IMR-90 (cell line): Measurements from ENCODE around the gene FMN1. TPM values are rescaled to one million over a fixed set of nuclear protein-coding genes. Genes with fewer than 3 reads are reported as not detected.

Experiments
- ATAC-seq: fragments of 200-7000 bp; cut with Tn5 transposase; 2 replicates; pipeline ENCODE4 v1.9.1; 2020; ENCODE audit warnings: low read depth, mild to moderate bottlenecking, moderate library complexity
- BruUV-seq: library from RNA; stranded (reverse); fragments of 400-500 nt; replicated peaks from 2 replicates; lab custom pipeline; 2021; lab: Mats Ljungman, UMichigan
- CTCF ChIA-PET: fragments of 300-600 bp; formaldehyde crosslinking; extraction: SDS; loops from one replicate; lab custom pipeline; 2021; ENCODE audit warnings: antibody characterized with exemption; lab: Yijun Ruan, JAX
- POLR2A ChIA-PET: fragments of 300-600 bp; sonication (Branson Sonifier 250); formaldehyde crosslinking; loops from one replicate; lab custom pipeline; 2022; ENCODE audit warnings: antibody characterized with exemption; ENCODE audit not compliant: unreplicated experiment; lab: Charles Lee
- DNase-seq: peaks from one replicate; pipeline ENCODE4 v3.0.0; 2013
- H2AFZ ChIP-seq: replicated peaks from 2 replicates; pipeline ENCODE3; 2013; ENCODE audit warnings: low read length, mild to moderate bottlenecking; ENCODE audit not compliant: poor library complexity
- H2AK5ac ChIP-seq: 2 replicates; pipeline ENCODE4 v1.6.1; 2013; ENCODE audit warnings: low read depth, low read length, inconsistent platforms
- H2AK9ac ChIP-seq: replicated peaks from 2 replicates; pipeline ENCODE3; 2013; ENCODE audit warnings: mild to moderate bottlenecking, low read depth, low read length, moderate library complexity; ENCODE audit not compliant: poor library complexity
- H2BK120ac ChIP-seq: 2 replicates; pipeline ENCODE4 v1.6.1; 2013; ENCODE audit warnings: low read depth, low read length, inconsistent platforms
- H2BK15ac ChIP-seq: 3 replicates; pipeline ENCODE4 v1.6.1; 2013; ENCODE audit warnings: low read depth, low read length, inconsistent platforms
- H2BK20ac ChIP-seq: 2 replicates; pipeline ENCODE4 v1.6.1; 2013; ENCODE audit warnings: low read depth, mild to moderate bottlenecking, inconsistent platforms, low read length, moderate library complexity
- H2BK5ac ChIP-seq: 2 replicates; pipeline ENCODE4 v1.6.1; 2013; ENCODE audit warnings: mild to moderate bottlenecking, low read depth, low read length, inconsistent platforms; ENCODE audit not compliant: poor library complexity, severe bottlenecking
- H3K14ac ChIP-seq: replicated peaks from 2 replicates; pipeline ENCODE4 v1.6.1; 2013; ENCODE audit warnings: low read depth, low read length, inconsistent platforms
- H3K18ac ChIP-seq: 2 replicates; pipeline ENCODE4 v1.6.1; 2013; ENCODE audit warnings: low read depth, low read length, control low read depth
- H3K23ac ChIP-seq: 2 replicates; pipeline ENCODE4 v1.6.1; 2013; ENCODE audit warnings: low read depth, low read length, inconsistent platforms
- H3K27ac ChIP-seq: 2 replicates; pipeline ENCODE4 v1.5.1; 2013; ENCODE audit warnings: mild to moderate bottlenecking, control low read depth, low read length; ENCODE audit not compliant: insufficient read depth
- H3K27me3 ChIP-seq: 2 replicates; pipeline ENCODE4 v1.6.1; 2013; ENCODE audit warnings: low read length; ENCODE audit not compliant: control insufficient read depth, insufficient read depth
- H3K36me3 ChIP-seq: 2 replicates; pipeline ENCODE4 v1.6.1; 2013; ENCODE audit warnings: low read length, mixed read lengths; ENCODE audit not compliant: control insufficient read depth, insufficient read depth
- H3K4ac ChIP-seq: 2 replicates; pipeline ENCODE4 v1.6.1; 2013; ENCODE audit warnings: low read depth, low read length, inconsistent platforms
- H3K4me1 ChIP-seq: 2 replicates; pipeline ENCODE4 v1.6.1; 2013; ENCODE audit warnings: low read length, mixed read lengths; ENCODE audit not compliant: control insufficient read depth, insufficient read depth
- H3K4me2 ChIP-seq: 2 replicates; pipeline ENCODE4 v1.6.1; 2013; ENCODE audit warnings: low read depth, mild to moderate bottlenecking, control low read depth, low read length, moderate library complexity
- H3K4me3 ChIP-seq: 2 replicates; pipeline ENCODE4 v1.5.1; 2013; ENCODE audit warnings: low read depth, mild to moderate bottlenecking, control low read depth, low read length, moderate library complexity; ENCODE audit not compliant: insufficient read depth
- H3K56ac ChIP-seq: 2 replicates; pipeline ENCODE4 v1.6.1; 2013; ENCODE audit warnings: low read length, inconsistent platforms; ENCODE audit not compliant: insufficient read depth; ENCODE audit errors: extremely low read depth
- H3K79me1 ChIP-seq, 2 experiments: 2 replicates each; pipeline ENCODE4 v1.6.1; 2013; ENCODE audit warnings: low read length in 2 of 2, inconsistent platforms in 1 of 2, low read depth in 1 of 2
- H3K9ac ChIP-seq: 2 replicates; pipeline ENCODE4 v1.6.1; 2013; ENCODE audit warnings: low read depth, low read length, control low read depth
- H3K9me1 ChIP-seq: 2 replicates; pipeline ENCODE4 v1.6.1; 2013; ENCODE audit warnings: low read length, inconsistent platforms; ENCODE audit not compliant: insufficient read depth
- H3K9me3 ChIP-seq: 2 replicates; pipeline ENCODE4 v1.6.1; 2013; ENCODE audit warnings: low read length; ENCODE audit not compliant: control insufficient read depth, insufficient read depth
- H4K20me1 ChIP-seq: 2 replicates; pipeline ENCODE4 v1.6.1; 2013; ENCODE audit warnings: low read length, inconsistent platforms; ENCODE audit not compliant: insufficient read depth
- H4K5ac ChIP-seq: 2 replicates; pipeline ENCODE4 v1.6.1; 2013; ENCODE audit warnings: mild to moderate bottlenecking, low read depth, low read length, control low read depth
- H4K8ac ChIP-seq, 2 experiments: 2 replicates each; pipeline ENCODE4 v1.6.1; 2013; ENCODE audit warnings: low read depth in 2 of 2, low read length in 2 of 2, control low read depth in 1 of 2, inconsistent platforms in 1 of 2
- H4K91ac ChIP-seq: 2 replicates; pipeline ENCODE4 v1.6.1; 2013; ENCODE audit warnings: low read depth, low read length, inconsistent platforms; ENCODE audit not compliant: insufficient read depth
- BHLHE40 ChIP-seq: fragments of 150-350 bp; IDR thresholded peaks from 2 replicates; pipeline ENCODE4 v1.6.1; 2016; ENCODE audit warnings: mild to moderate bottlenecking, low read depth, low read length
- CHD1 ChIP-seq: IDR thresholded peaks from 2 replicates; pipeline ENCODE4 v1.6.1; 2012; ENCODE audit warnings: low read depth, low read length, improper control_type of control experiment
- ELK1 ChIP-seq: fragments of 150-350 bp; IDR thresholded peaks from 2 replicates; pipeline ENCODE4 v1.6.1; 2016; ENCODE audit warnings: low read depth, mild to moderate bottlenecking, low read length, moderate library complexity, borderline replicate concordance
- FOS ChIP-seq: fragments of 150-350 bp; IDR thresholded peaks from 2 replicates; pipeline ENCODE4 v1.6.1; 2016; ENCODE audit warnings: low read depth, low read length
- MAFK ChIP-seq: IDR thresholded peaks from 2 replicates; pipeline ENCODE4 v1.6.1; 2012; ENCODE audit warnings: low read depth, low read length, improper control_type of control experiment
- MAZ ChIP-seq: IDR thresholded peaks from 2 replicates; pipeline ENCODE4 v1.6.1; 2012; ENCODE audit warnings: low read depth, mild to moderate bottlenecking, low read length, improper control_type of control experiment, moderate library complexity, borderline replicate concordance
- MXI1 ChIP-seq: IDR thresholded peaks from 2 replicates; pipeline ENCODE4 v1.6.1; 2012; ENCODE audit warnings: low read depth, mild to moderate bottlenecking, low read length, moderate library complexity, borderline replicate concordance
- POLR2A ChIP-seq: IDR thresholded peaks from 2 replicates; pipeline ENCODE4 v1.6.1; 2012; ENCODE audit warnings: mild to moderate bottlenecking, low read depth, low read length
- RCOR1 ChIP-seq: IDR thresholded peaks from 2 replicates; pipeline ENCODE4 v1.6.1; 2012; ENCODE audit warnings: mild to moderate bottlenecking, low read length, improper control_type of control experiment; ENCODE audit not compliant: insufficient replicate concordance
- RFX5 ChIP-seq: IDR thresholded peaks from 2 replicates; pipeline ENCODE4 v1.8.0; 2012; ENCODE audit warnings: low read depth, mild to moderate bottlenecking, low read length, moderate library complexity
- SMC3 ChIP-seq: fragments of 150-350 bp; IDR thresholded peaks from 2 replicates; pipeline ENCODE4 v1.6.1; 2016; ENCODE audit warnings: low read depth, mild to moderate bottlenecking, antibody characterized with exemption, low read length, moderate library complexity
- USF2 ChIP-seq: fragments of 150-350 bp; IDR thresholded peaks from 2 replicates; pipeline ENCODE4 v1.6.1; 2017; ENCODE audit warnings: mild to moderate bottlenecking, antibody characterized with exemption, low read length, low read depth
- WGBS, 2 experiments: methylation state at CpG; one replicate each; pipeline versions ENCODE4 v1.1.5 to v1.1.7; 2013; ENCODE audit warnings: missing lambda C conversion rate in 2 of 2; ENCODE audit not compliant: insufficient read length in 1 of 2; ENCODE audit errors: extremely low coverage in 2 of 2; 5-methylcytosine and 5-hydroxymethylcytosine counted together
- dilution Hi-C: fragments of 300-500 bp; cut with HindIII; formaldehyde crosslinking; loops from one replicate; pipeline ENCODE4 v1.14.3; 2018; ENCODE audit warnings: low sequenced_read_pairs; ENCODE audit not compliant: unreplicated experiment
- in situ Hi-C: fragments of 300-500 bp; cut with MboI; formaldehyde crosslinking; loops from 3 replicates; pipeline ENCODE4 v1.14.3; 2019; ENCODE audit warnings: low sequenced_read_pairs, inconsistent platforms, mixed read lengths
- intact Hi-C: fragments of 100-400 bp; cut with micrococcal nuclease; formaldehyde crosslinking; loops from 2 replicates; pipeline ENCODE4 v1.10.0; 2022
- polyA plus RNA-seq, 3 experiments: library from polyadenylated mRNA; depleted of rRNA; stranded (reverse); fragments of >200 nt; gene quantifications; 2 replicates each; pipeline ENCODE4 v1.2.3, GENCODE V29; 2012; ENCODE audit warnings: low replicate concordance in 1 of 3
- total RNA-seq: library from RNA; depleted of rRNA; stranded (reverse); fragments of >200 nt; gene quantifications from 2 replicates; pipeline ENCODE4 v1.2.3, GENCODE V29; 2012
- TF ChIP-seq, protein P1 (sequence below): conservative IDR thresholded peaks from 2 replicates; pipeline ENCODE4 v1.5.1; 2012; ENCODE audit warnings: mild to moderate bottlenecking, low read depth, low read length, improper control_type of control experiment

The FMN1 gene
- total and polyA plus RNA-seq, 2 of the 4 experiments (the other 2 are of a cell fraction), result 7.3 to 17.6 TPM

- no peak for TF ChIP-seq RCOR1
- TF ChIP-seq MXI1, result 0 out of 2 replicates have a peak, but pooled peaks have one; percentile 21
- TF ChIP-seq POLR2A, result no peak
Measured at GRCh38 chr15:33013827-33014445, 180.6 kb downstream of the FMN1 start (continued).

DNA sequence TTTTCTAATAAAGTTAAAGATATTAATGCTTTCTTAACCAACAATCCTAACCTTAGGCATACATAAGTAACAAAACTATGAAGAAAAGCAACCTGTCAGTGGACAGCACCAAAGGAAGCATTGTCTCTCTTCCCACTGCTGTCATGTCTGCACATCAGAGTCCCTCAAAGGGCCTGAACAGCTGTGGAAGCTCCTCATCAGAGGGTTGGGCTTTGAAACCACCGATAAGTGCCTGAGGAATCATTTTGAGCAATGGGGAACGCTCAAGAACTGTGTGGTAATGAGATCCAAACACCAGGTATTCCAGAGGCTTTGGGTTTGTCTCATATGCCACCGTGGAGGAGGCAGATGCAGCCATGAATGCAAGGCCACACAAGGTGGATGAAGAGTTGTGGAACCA is 182.5 kb downstream of the FMN1 start:
- Histone ChIP-seq H3K79me1 (peaks cover 13 to 63% of the 10 kb centered on the region in 2 experiments; a peak in 3 of 4 replicates), H3K4me1 (peaks cover 13% of the 10 kb centered on the region), H4K5ac (no peak overlapping the region), H3K23ac (no peak overlapping the region), H3K18ac (no peak overlapping the region), H3K9ac (no peak overlapping the region), H2AFZ (no peak overlapping the region), H3K9me3 (no peaks in the 10 kb centered on the region), H3K4me2 (no peak overlapping the region), H4K8ac (no peak overlapping the region), H2AK5ac (no peak overlapping the region; the same call in 1 of the 2 replicates), H4K91ac (no peak overlapping the region), H2BK20ac (no peak overlapping the region), H3K56ac (no peak overlapping the region), H3K27ac (no peak overlapping the region), H2BK15ac (no peak overlapping the region), H3K9me1 (peaks cover 11% of the 10 kb centered on the region; the same call in 1 of the 2 replicates), H3K27me3 (no peaks in the 10 kb centered on the region), H4K20me1 (peaks cover 31% of the 10 kb centered on the region; the same call in 1 of the 2 replicates), H2BK120ac (no peak overlapping the region), H2BK5ac (no peak overlapping the region), H3K14ac (0 out of 2 replicates have a peak overlapping the region, but pooled peaks have one; percentile 44), H3K4ac (no peak overlapping the region; the same call in 1 of the 2 replicates), H3K4me3 (no peak overlapping the region), H2AK9ac (no peak overlapping the region), H3K36me3 (no peaks in the 10 kb centered on the region; the same call in 1 of the 2 replicates)
- BruUV-seq, result no TSS peak
- DNase-seq, result no peak
- intact Hi-C loops (no loop called here), dilution Hi-C loops (no loop called here), in situ Hi-C loops (no loop called here)
- ChIA-PET POLR2A (no interaction called here), CTCF (no interaction called here)
- WGBS, 2 experiments, result no CpG with 5 or more reads among the region's 3 CpGs
- ATAC-seq, result no peak
- TF ChIP-seq SMC3 (no peak), USF2 (no peak), MXI1 (no peak), MAZ (no peak), RCOR1 (no peak), BHLHE40 (no peak), FOS (no peak), ELK1 (no peak), MAFK (no peak), RFX5 (no peak), CHD1 (no peak)
- TF ChIP-seq, protein P1, sequence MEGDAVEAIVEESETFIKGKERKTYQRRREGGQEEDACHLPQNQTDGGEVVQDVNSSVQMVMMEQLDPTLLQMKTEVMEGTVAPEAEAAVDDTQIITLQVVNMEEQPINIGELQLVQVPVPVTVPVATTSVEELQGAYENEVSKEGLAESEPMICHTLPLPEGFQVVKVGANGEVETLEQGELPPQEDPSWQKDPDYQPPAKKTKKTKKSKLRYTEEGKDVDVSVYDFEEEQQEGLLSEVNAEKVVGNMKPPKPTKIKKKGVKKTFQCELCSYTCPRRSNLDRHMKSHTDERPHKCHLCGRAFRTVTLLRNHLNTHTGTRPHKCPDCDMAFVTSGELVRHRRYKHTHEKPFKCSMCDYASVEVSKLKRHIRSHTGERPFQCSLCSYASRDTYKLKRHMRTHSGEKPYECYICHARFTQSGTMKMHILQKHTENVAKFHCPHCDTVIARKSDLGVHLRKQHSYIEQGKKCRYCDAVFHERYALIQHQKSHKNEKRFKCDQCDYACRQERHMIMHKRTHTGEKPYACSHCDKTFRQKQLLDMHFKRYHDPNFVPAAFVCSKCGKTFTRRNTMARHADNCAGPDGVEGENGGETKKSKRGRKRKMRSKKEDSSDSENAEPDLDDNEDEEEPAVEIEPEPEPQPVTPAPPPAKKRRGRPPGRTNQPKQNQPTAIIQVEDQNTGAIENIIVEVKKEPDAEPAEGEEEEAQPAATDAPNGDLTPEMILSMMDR, result no peak
